SU-DHL-6 (cell line): ENCODE results near the gene MS4A4A.

Experiments used
- H2AFZ ChIP-seq: fragments of 200-600 bp; sonication (generic); 2 replicates; pipeline ENCODE4 v1.6.1; 2014; ENCODE audit warnings: low read depth, mild to moderate bottlenecking, moderate library complexity, mixed read lengths, antibody characterized with exemption, low read length; ENCODE audit not compliant: severe bottlenecking
- H3F3A ChIP-seq: fragments of 200-600 bp; shearing (Covaris generic); 2 replicates; pipeline ENCODE4 v1.6.0; 2016; ENCODE audit warnings: antibody characterized with exemption, mild to moderate bottlenecking; ENCODE audit not compliant: insufficient read depth
- H3K27ac ChIP-seq: fragments of 200-600 bp; sonication (generic); 2 replicates; pipeline ENCODE4 v1.5.1; 2016; ENCODE audit warnings: low read depth, mild to moderate bottlenecking, low read length, moderate library complexity, mixed read lengths
- H3K27me3 ChIP-seq: fragments of 200-600 bp; sonication (generic), shearing (Covaris generic); 2 replicates; pipeline ENCODE4 v1.6.0; 2014; ENCODE audit warnings: mild to moderate bottlenecking, low read length
- H3K36me3 ChIP-seq: fragments of 200-600 bp; sonication (generic); 2 replicates; pipeline ENCODE4 v1.6.1; 2014; ENCODE audit warnings: mild to moderate bottlenecking, low read length, mixed read lengths
- H3K4me2 ChIP-seq: fragments of 300-600, 200-600 bp; shearing (Covaris generic), sonication (generic); 2 replicates; pipeline ENCODE4 v1.6.0; 2014; ENCODE audit warnings: low read length, low read depth, mild to moderate bottlenecking; ENCODE audit not compliant: poor library complexity, severe bottlenecking
- H3K4me3 ChIP-seq: fragments of 200-600 bp; sonication (generic); 2 replicates; pipeline ENCODE4 v1.5.1; 2014; ENCODE audit warnings: antibody characterized with exemption, low read length, mild to moderate bottlenecking, mixed read lengths; ENCODE audit not compliant: insufficient read depth, poor library complexity, severe bottlenecking
- H3K79me2 ChIP-seq: fragments of 200-600 bp; sonication (generic); 2 replicates; pipeline ENCODE4 v1.6.1; 2014; ENCODE audit warnings: mild to moderate bottlenecking, low read length, moderate library complexity; ENCODE audit not compliant: insufficient read depth
- H3K9ac ChIP-seq: fragments of 200-600 bp; sonication (generic); 2 replicates; pipeline ENCODE4 v1.7.0; 2014; ENCODE audit warnings: mild to moderate bottlenecking, low read length
- H3K9me2 ChIP-seq: fragments of 200-600 bp; sonication (generic); replicated peaks from 2 replicates; pipeline ENCODE4 v1.6.1; 2014; ENCODE audit warnings: low read length; ENCODE audit not compliant: insufficient read depth
- H3K9me3 ChIP-seq: fragments of 200-600 bp; sonication (generic); 2 replicates; pipeline ENCODE4 v1.6.1; 2014; ENCODE audit warnings: low read length, mixed read lengths; ENCODE audit not compliant: insufficient read depth
- H4K20me1 ChIP-seq: fragments of 200-600 bp; sonication (generic); 2 replicates; pipeline ENCODE4 v1.6.1; 2014; ENCODE audit warnings: low read depth, mild to moderate bottlenecking, antibody characterized with exemption, low read length, moderate library complexity, mixed read lengths
- CTCF ChIP-seq: fragments of 200-600 bp; sonication (generic); IDR thresholded peaks from one replicate; pipeline ENCODE4 v1.5.1; 2017; ENCODE audit warnings: antibody characterized with exemption, mild to moderate bottlenecking, low read length, moderate library complexity; ENCODE audit not compliant: insufficient read depth, poor library complexity, severe bottlenecking
- EZH2phosphoT487 ChIP-seq: fragments of 200-600 bp; sonication (generic), shearing (Covaris generic); conservative IDR thresholded peaks from 2 replicates; pipeline ENCODE4 v1.6.1; 2018; ENCODE audit warnings: mild to moderate bottlenecking, antibody characterized with exemption, low read length, moderate library complexity, mixed read lengths

MS4A4A gene

GRCh38 chr11:60261014-60261413 is 19.5 kb upstream of the MS4A4A start:
- TF ChIP-seq CTCF (no peak), EZH2phosphoT487 (no peak)
- H3K9ac ChIP-seq, result no peak overlapping the region
- H2AFZ ChIP-seq, result no peak overlapping the region
- H3K27me3 ChIP-seq, result no peaks in the 10 kb centered on the region
- H3F3A ChIP-seq, result no peaks in the 10 kb centered on the region
- no peaks in the 10 kb centered on the region for H4K20me1 ChIP-seq
- no peaks in the 10 kb centered on the region for H3K9me2 ChIP-seq
- no peaks in the 10 kb centered on the region for H3K36me3 ChIP-seq
- no peaks in the 10 kb centered on the region for H3K79me2 ChIP-seq
- no peak overlapping the region for H3K4me3 ChIP-seq
- no peak overlapping the region for H3K4me2 ChIP-seq
- no peak overlapping the region for H3K27ac ChIP-seq
- no peaks in the 10 kb centered on the region; the same call in 1 of the 2 replicates for H3K9me3 ChIP-seq

GRCh38 chr11:60263402-60263801 is 17.1 kb upstream of the MS4A4A start:
- Histone ChIP-seq H3K9me2 (no peaks in the 10 kb centered on the region), H3K4me2 (no peak overlapping the region), H3K36me3 (no peaks in the 10 kb centered on the region), H3K27me3 (no peaks in the 10 kb centered on the region), H3K9ac (no peak overlapping the region), H3K9me3 (no peaks in the 10 kb centered on the region; the same call in 1 of the 2 replicates), H4K20me1 (no peaks in the 10 kb centered on the region), H3K4me3 (no peak overlapping the region), H2AFZ (no peak overlapping the region), H3K27ac (no peak overlapping the region), H3F3A (no peaks in the 10 kb centered on the region), H3K79me2 (no peaks in the 10 kb centered on the region)
- TF ChIP-seq CTCF (no peak), EZH2phosphoT487 (no peak)

- Histone ChIP-seq H3K36me3 (no peaks in the 10 kb centered on the region), H3K9me2 (no peaks in the 10 kb centered on the region), H3F3A (no peaks in the 10 kb centered on the region), H2AFZ (no peak overlapping the region), H3K27ac (no peak overlapping the region), H3K9me3 (no peaks in the 10 kb centered on the region; the same call in 1 of the 2 replicates), H3K4me3 (no peak overlapping the region), H3K4me2 (no peak overlapping the region), H3K27me3 (no peaks in the 10 kb centered on the region), H3K9ac (no peak overlapping the region), H4K20me1 (no peaks in the 10 kb centered on the region), H3K79me2 (no peaks in the 10 kb centered on the region)
- TF ChIP-seq CTCF, result no peak
- TF ChIP-seq EZH2phosphoT487, result no peak
Measured at GRCh38 chr11:60264644-60265043, 15.8 kb upstream of the MS4A4A start.
